Measurements from ENCODE around the gene THAP3.

THAP3 gene, protein sequence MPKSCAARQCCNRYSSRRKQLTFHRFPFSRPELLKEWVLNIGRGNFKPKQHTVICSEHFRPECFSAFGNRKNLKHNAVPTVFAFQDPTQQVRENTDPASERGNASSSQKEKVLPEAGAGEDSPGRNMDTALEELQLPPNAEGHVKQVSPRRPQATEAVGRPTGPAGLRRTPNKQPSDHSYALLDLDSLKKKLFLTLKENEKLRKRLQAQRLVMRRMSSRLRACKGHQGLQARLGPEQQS

GRCh38 chr1:6624710-6625583, at the start of gene THAP3:
Gene THAP3 (plus strand): TSS chr1:6624868. CDS start chr1:6625219, 351 bp downstream.
- H3K27ac Mint-ChIP-seq = peak within 1 kb of the TSS; percentile 81
- intact Hi-C loops (cut with micrococcal nuclease) = loop anchor here (2.0 kb wide), 1 partner anchor 44 kb away; no protein-coding TSS in a partner anchor

DNA sequence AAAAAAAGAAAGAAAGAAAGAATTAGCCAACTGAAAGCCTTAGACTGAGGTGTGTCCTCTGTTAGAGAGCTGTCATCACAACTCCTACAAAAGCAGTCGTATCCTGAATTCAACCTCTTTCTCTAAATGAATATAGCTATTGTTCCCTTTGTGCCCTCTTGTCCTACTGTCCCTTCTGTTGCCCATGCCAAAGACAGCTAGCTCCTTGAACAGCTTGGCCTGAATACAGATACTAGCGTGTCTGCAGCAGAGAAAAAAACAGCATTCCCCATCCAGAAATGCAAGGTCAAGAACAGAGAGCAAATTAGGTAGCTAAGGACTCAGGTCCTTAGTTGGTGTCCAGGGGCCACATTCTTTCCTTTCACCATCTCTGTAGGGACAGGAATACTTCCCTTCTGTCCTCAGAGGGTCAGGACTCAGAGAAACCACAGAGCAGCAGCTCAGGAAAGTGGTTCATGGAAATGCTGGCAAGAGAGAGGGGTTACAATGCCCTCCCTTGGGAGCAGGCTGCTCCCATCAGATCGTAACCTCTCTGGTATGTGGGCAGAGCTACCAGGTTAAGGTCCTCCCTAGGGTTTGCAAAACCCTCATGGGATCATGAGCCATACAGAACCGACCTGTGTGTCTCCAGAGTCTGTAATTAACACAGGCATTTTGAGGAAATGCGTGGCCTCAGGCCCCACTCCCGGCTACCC, 46.7 kb upstream of the THAP3 start:
- peaks cover 39% of the 10 kb centered on the region for H3K4me1 Mint-ChIP-seq (ENCODE audit: low read depth)
- H3K4me3 Mint-ChIP-seq = no peak overlapping the region
- H3K9me3 Mint-ChIP-seq = no peaks in the 10 kb centered on the region
- H3K27ac Mint-ChIP-seq = no peak overlapping the region
- intact Hi-C loops (cut with micrococcal nuclease) = no loop called here
- H3K36me3 Mint-ChIP-seq (ENCODE audit: low read depth) = peaks cover 17% of the 10 kb centered on the region
- peaks cover under 1% of the 10 kb centered on the region for H3K27me3 Mint-ChIP-seq

More at GRCh38 chr1:6624710-6625583, at the start of gene THAP3:
- Mint-ChIP-seq H3K4me3 (peak within 1 kb of the TSS; percentile 85), H3K27me3 (no peaks in the 10 kb centered on the region), H3K36me3 (ENCODE audit: low read depth) (peaks cover 86% of the 10 kb centered on the region), H3K4me1 (ENCODE audit: low read depth) (peaks cover 40% of the 10 kb centered on the region), H3K9me3 (no peaks in the 10 kb centered on the region)

DNA sequence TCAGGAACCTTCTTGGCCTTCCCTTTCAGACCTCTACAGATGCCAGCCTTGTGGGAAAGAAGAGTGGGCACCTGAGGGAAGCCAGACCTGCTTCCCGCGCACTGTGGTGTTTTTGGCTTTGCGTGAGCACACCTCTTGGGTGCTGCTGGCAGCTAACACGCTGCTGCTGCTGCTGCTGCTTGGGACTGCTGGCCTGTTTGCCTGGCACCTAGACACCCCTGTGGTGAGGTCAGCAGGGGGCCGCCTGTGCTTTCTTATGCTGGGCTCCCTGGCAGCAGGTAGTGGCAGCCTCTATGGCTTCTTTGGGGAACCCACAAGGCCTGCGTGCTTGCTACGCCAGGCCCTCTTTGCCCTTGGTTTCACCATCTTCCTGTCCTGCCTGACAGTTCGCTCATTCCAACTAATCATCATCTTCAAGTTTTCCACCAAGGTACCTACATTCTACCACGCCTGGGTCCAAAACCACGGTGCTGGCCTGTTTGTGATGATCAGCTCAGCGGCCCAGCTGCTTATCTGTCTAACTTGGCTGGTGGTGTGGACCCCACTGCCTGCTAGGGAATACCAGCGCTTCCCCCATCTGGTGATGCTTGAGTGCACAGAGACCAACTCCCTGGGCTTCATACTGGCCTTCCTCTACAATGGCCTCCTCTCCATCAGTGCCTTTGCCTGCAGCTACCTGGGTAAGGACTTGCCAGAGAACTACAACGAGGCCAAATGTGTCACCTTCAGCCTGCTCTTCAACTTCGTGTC, 45.9 kb upstream of the THAP3 start:
- intact Hi-C loops (cut with micrococcal nuclease) = loop anchor here (1.0 kb wide), 1 partner anchor 24 kb away; the partner anchor contains the start of gene NOL9
- H3K27me3 Mint-ChIP-seq = no peaks in the 10 kb centered on the region
- peaks cover 40% of the 10 kb centered on the region for H3K4me1 Mint-ChIP-seq (ENCODE audit: low read depth)
- no peak overlapping the region for H3K4me3 Mint-ChIP-seq
- peak overlapping the region; percentile 100 for H3K27ac Mint-ChIP-seq
- H3K36me3 Mint-ChIP-seq (ENCODE audit: low read depth) = peaks cover 22% of the 10 kb centered on the region
- H3K9me3 Mint-ChIP-seq = no peaks in the 10 kb centered on the region

DNA sequence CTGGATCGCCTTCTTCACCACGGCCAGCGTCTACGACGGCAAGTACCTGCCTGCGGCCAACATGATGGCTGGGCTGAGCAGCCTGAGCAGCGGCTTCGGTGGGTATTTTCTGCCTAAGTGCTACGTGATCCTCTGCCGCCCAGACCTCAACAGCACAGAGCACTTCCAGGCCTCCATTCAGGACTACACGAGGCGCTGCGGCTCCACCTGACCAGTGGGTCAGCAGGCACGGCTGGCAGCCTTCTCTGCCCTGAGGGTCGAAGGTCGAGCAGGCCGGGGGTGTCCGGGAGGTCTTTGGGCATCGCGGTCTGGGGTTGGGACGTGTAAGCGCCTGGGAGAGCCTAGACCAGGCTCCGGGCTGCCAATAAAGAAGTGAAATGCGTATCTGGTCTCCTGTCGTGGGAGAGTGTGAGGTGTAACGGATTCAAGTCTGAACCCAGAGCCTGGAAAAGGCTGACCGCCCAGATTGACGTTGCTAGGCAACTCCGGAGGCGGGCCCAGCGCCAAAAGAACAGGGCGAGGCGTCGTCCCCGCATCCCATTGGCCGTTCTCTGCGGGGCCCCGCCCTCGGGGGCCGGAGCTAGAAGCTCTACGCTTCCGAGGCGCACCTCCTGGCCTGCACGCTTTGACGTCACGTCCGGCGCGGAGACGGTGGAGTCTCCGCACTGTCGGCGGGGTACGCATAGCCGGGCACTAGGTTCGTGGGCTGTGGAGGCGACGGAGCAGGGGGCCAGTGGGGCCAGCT, 45.1 kb upstream of the THAP3 start, which contains the start of gene ZBTB48:
TSS of gene ZBTB48 (plus strand) at position 621 of the 745 bp plus-strand sequence. CDS start 616 bp downstream, outside the sequence.
- Mint-ChIP-seq H3K4me3 (peak within 1 kb of the TSS; percentile 100), H3K4me1 (ENCODE audit: low read depth) (peaks cover 45% of the 10 kb centered on the region), H3K27me3 (no peaks in the 10 kb centered on the region), H3K27ac (peak within 1 kb of the TSS; percentile 100), H3K36me3 (ENCODE audit: low read depth) (peaks cover 29% of the 10 kb centered on the region), H3K9me3 (no peaks in the 10 kb centered on the region)
- intact Hi-C loops (cut with micrococcal nuclease) = loop anchor here (1.0 to 2.0 kb wide), 2 partner anchors 25 to 45 kb away; partner anchors contain the start of genes NOL9 and THAP3

DNA sequence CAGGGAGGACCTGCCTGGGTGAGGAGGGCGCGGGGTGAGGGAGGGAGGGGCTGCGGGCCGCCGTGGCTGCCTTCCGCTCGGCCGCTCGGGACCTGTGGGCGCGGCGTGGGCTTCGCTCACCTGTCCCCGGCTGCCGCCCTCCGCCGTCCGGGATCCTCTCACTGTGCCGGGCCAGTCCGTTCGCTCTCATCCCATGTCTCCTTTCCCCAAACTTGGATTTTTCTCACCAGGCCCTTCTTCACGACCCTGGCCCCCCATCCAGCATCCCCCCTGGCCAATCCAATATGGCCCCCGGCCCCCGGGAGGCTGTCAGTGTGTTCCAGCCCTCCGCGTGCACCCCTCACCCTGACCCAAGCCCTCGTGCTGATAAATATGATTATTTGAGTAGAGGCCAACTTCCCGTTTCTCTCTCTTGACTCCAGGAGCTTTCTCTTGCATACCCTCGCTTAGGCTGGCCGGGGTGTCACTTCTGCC, 44.5 kb upstream of the THAP3 start:
- Mint-ChIP-seq H3K27ac (peak overlapping the region; percentile 100), H3K27me3 (no peaks in the 10 kb centered on the region), H3K9me3 (no peaks in the 10 kb centered on the region), H3K4me1 (ENCODE audit: low read depth) (peaks cover 51% of the 10 kb centered on the region), H3K4me3 (peak overlapping the region; percentile 100), H3K36me3 (ENCODE audit: low read depth) (peaks cover 35% of the 10 kb centered on the region)
- intact Hi-C loops (cut with micrococcal nuclease) = loop anchor here (2.0 kb wide), 1 partner anchor 45 kb away; the partner anchor contains the start of gene THAP3

GRCh38 chr1:6580593-6581409, 43.9 kb upstream of the THAP3 start:
- H3K27me3 Mint-ChIP-seq = no peaks in the 10 kb centered on the region
- intact Hi-C loops (cut with micrococcal nuclease) = loop anchor here (2.0 kb wide), 1 partner anchor 44 kb away; the partner anchor contains the start of gene THAP3
- H3K4me1 Mint-ChIP-seq (ENCODE audit: low read depth) = peaks cover 58% of the 10 kb centered on the region
- no peaks in the 10 kb centered on the region for H3K9me3 Mint-ChIP-seq
- H3K4me3 Mint-ChIP-seq = peak overlapping the region; percentile 100
- H3K27ac Mint-ChIP-seq = peak overlapping the region; percentile 100
- peaks cover 41% of the 10 kb centered on the region for H3K36me3 Mint-ChIP-seq (ENCODE audit: low read depth)

DNA sequence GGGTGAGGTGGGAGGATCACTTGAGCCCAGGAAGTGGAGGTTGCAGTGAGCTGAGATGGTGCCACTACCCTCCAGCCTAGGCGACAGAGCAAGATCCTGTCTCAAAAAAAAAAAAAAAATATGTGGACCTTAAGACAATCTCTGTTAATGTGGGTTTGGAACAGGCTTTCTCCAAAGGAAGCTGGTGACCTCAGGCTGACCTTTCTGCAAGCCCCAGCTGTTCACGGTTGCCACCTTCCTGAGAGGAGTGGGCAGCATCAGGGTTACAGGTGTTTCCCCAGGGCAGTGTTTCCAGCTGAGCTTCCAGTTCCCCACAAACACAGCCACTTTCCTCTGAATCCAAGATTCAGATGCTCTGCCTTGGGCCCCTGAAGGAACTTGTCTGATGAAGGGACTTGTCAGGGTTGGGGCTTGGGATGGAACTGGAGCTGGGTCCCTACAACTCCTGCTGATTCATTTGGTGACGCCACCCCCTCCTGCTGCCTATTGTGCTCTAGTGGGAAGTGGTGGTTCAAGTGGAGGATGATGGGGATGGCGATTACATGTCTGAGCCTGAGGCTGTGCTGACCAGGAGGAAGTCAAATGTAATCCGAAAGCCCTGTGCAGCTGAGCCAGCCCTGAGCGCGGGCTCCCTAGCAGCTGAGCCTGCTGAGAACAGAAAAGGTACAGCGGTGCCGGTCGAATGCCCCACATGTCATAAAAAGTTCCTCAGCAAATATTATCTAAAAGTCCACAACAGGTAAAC, 42.9 kb upstream of the THAP3 start:
- Mint-ChIP-seq H3K27me3 (no peaks in the 10 kb centered on the region), H3K9me3 (no peaks in the 10 kb centered on the region), H3K4me1 (ENCODE audit: low read depth) (peaks cover 63% of the 10 kb centered on the region), H3K36me3 (ENCODE audit: low read depth) (peaks cover 51% of the 10 kb centered on the region), H3K27ac (peak overlapping the region; percentile 100), H3K4me3 (peak overlapping the region; percentile 100)
- intact Hi-C loops (cut with micrococcal nuclease) = loop anchor here (2.0 kb wide), 1 partner anchor 43 kb away; the partner anchor contains the start of gene THAP3

GRCh38 chr1:6582370-6582769, 42.3 kb upstream of the THAP3 start:
- Mint-ChIP-seq H3K27me3 (no peaks in the 10 kb centered on the region), H3K27ac (peak overlapping the region; percentile 100), H3K4me3 (peak overlapping the region; percentile 100), H3K4me1 (ENCODE audit: low read depth) (peaks cover 69% of the 10 kb centered on the region), H3K9me3 (no peaks in the 10 kb centered on the region), H3K36me3 (ENCODE audit: low read depth) (peaks cover 57% of the 10 kb centered on the region)
- intact Hi-C loops (cut with micrococcal nuclease) = no loop called here

DNA sequence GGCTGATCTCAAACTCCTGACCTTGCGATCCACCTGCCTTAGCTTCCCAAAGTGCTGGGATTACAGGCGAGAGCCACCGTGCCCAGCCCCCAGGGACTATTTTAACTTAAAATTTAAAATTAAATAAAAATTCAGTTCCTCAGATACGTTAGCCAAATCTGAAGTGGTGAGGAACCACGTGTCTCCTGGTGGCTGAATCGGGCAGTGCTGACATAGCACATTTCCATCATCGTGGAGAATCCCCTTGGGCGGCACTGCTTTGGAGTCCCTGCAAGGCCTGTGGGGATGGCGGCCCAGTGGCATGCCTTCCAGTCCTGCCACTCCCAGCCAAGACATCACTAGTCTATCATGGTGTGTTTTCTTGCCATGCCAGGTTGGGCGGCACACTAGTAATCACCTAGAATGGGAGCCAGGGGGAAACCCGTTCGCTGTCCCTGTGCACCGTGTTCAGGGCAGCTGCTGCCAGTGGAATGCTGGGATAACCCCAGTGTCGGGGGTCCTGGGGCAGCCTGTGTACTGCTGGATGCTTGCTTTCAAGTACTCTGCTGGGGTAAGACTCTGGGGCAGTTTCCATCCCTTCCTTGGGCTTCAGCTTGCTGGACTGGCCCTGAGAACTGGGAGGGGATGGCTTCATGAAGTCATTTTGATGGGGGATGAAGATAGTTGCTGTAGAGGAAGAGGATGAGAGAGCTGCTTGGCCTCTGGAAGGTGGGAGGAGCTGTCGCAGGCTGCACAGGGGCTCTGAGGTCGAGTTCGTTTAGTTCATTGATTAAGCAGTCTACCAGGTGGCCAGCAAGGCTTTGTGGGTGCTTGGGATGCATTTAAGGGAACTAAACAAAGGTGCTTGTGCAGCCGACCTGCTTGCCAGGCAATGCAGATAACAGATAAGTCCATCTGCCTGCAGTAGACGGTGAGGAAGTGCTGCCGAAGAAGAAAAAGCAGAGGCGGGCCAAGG, 40.3 kb upstream of the THAP3 start:
- no peak overlapping the region for H3K4me3 Mint-ChIP-seq
- intact Hi-C loops (cut with micrococcal nuclease) = no loop called here
- peak overlapping the region; percentile 4 for H3K27ac Mint-ChIP-seq

DNA sequence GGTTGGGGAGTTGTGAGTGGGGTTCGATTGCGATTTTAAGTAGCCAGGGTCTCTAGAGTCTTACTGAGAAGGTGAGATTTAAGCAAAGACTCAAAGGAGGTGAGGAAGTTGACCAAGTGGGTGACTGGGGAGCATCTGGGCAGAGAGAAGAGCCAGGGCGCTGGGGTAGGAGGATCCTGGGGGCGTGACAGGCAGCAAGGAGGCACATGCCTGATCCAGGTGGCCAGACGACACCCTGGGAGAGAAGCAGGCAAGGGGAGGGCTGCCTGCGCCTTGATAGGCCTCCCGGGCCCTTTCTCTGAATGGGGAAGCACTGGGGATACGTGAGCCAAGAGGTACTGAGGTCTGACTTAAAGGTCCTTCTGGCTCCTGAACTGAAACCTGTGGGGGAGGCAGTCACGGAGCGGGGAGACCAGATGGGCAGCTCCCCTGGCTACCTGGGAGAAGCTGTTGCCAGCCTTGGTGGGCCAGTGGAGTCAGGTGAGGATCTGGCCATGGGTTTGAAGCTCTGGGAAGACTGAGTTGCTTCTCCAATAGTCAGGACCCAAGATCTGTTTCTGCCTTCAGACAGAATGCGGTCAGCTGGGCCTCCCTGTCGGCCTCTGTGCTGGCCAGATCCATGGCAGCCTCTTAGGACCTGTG, 39.5 kb upstream of the THAP3 start:
- H3K9me3 Mint-ChIP-seq = no peaks in the 10 kb centered on the region
- H3K27ac Mint-ChIP-seq = peak overlapping the region; percentile 4
- H3K4me1 Mint-ChIP-seq (ENCODE audit: low read depth) = peaks cover 86% of the 10 kb centered on the region
- H3K27me3 Mint-ChIP-seq = no peaks in the 10 kb centered on the region
- intact Hi-C loops (cut with micrococcal nuclease) = no loop called here
- no peak overlapping the region for H3K4me3 Mint-ChIP-seq
- H3K36me3 Mint-ChIP-seq (ENCODE audit: low read depth) = peaks cover 79% of the 10 kb centered on the region

More for the DNA sequence above, 40.3 kb upstream of the THAP3 start:
- H3K9me3 Mint-ChIP-seq = no peaks in the 10 kb centered on the region
- peaks cover 83% of the 10 kb centered on the region for H3K4me1 Mint-ChIP-seq (ENCODE audit: low read depth)
- H3K36me3 Mint-ChIP-seq (ENCODE audit: low read depth) = peaks cover 77% of the 10 kb centered on the region
- no peaks in the 10 kb centered on the region for H3K27me3 Mint-ChIP-seq
